GM21737 (cell line): ENCODE measurements around the gene RPUSD1.
"Not testable (repeated sequence)": the region's sequence is repeated elsewhere in the genome, so short reads cannot be mapped to it uniquely, and the experiment has no call there.

Experiments
- ATAC-seq: cut with Tn5 transposase; IDR thresholded peaks from one replicate; pipeline ENCODE4 v1.9.1; 2021; ENCODE audit warnings: mild to moderate bottlenecking, moderate library complexity; ENCODE audit not compliant: unreplicated experiment

Gene RPUSD1

GRCh38 chr16:751152-752006 lies 36.8 kb downstream of the RPUSD1 start:
- ATAC-seq: no peak

GRCh38 chr16:750485-750884 lies 37.7 kb downstream of the RPUSD1 start:
- ATAC-seq: no peak

GRCh38 chr16:749010-749409 lies 39.2 kb downstream of the RPUSD1 start:
- no peak for ATAC-seq

GRCh38 chr16:747978-748746 lies 40.0 kb downstream of the RPUSD1 start:
- no peak for ATAC-seq

- no peak for ATAC-seq
These were observed 41.5 kb downstream of the RPUSD1 start for GRCh38 chr16:746637-747036.

GRCh38 chr16:745739-746138 lies 42.4 kb downstream of the RPUSD1 start:
- ATAC-seq: no peak

- ATAC-seq: no peak
These were observed 44.2 kb downstream of the RPUSD1 start for GRCh38 chr16:743794-744500.

GRCh38 chr16:742894-743293 lies 45.3 kb downstream of the RPUSD1 start:
- not testable (repeated sequence) for ATAC-seq

GRCh38 chr16:741986-742629 lies 46.1 kb downstream of the RPUSD1 start:
- no peak for ATAC-seq

GRCh38 chr16:740764-741505 lies 47.2 kb downstream of the RPUSD1 start, which contains the start of gene CIAO3:
Gene CIAO3, minus strand, starts transcription at chr16:740997. Its CDS starts 12 bp downstream, at chr16:740985.
- ATAC-seq: peak; percentile 69

GRCh38 chr16:740459-740763 lies 47.8 kb downstream of the RPUSD1 start:
- peak; percentile 25 for ATAC-seq

- no peak for ATAC-seq
These were observed 48.4 kb downstream of the RPUSD1 start for GRCh38 chr16:739560-740458.

GRCh38 chr16:736936-737481 lies 51.2 kb downstream of the RPUSD1 start:
- no peak for ATAC-seq

- no peak for ATAC-seq
These were observed 52.2 kb downstream of the RPUSD1 start for GRCh38 chr16:735982-736453.

- ATAC-seq: no peak
These were observed 53.0 kb downstream of the RPUSD1 start for GRCh38 chr16:734981-735881.
